DOHH2 (cell line): ENCODE data around the gene CCDC9.

Experiments
- EZH2phosphoT487 ChIP-seq: fragments of 200-600 bp; sonication (generic); IDR thresholded peaks from 2 replicates; pipeline ENCODE4 v1.6.1; 2017; ENCODE audit warnings: borderline replicate concordance, mild to moderate bottlenecking, antibody characterized with exemption, low read length, moderate library complexity, mixed read lengths
- TF ChIP-seq, protein P1 (sequence below): fragments of 200-600 bp; sonication (generic); IDR thresholded peaks from one replicate; pipeline ENCODE4 v1.5.1; 2014; ENCODE audit warnings: antibody characterized with exemption, mild to moderate bottlenecking, low read depth, low read length; ENCODE audit not compliant: poor library complexity, severe bottlenecking

DNA sequence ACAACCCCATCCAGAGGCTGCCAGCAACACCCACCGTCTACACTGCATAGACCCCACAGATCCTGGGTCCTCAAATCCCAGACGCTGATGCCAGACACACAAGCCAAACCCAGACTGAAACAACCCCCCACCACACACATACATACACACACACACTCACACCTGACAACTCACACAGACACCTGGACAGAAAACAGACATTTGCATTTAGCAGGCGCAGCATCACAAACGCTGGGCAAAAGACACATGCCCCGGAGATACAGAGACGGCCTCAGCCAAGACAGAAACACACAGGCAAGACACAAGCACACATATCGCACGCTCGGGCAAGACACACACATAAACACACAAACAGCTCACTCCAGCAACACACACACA is 26.7 kb upstream of the CCDC9 start:
- TF ChIP-seq, protein P1, sequence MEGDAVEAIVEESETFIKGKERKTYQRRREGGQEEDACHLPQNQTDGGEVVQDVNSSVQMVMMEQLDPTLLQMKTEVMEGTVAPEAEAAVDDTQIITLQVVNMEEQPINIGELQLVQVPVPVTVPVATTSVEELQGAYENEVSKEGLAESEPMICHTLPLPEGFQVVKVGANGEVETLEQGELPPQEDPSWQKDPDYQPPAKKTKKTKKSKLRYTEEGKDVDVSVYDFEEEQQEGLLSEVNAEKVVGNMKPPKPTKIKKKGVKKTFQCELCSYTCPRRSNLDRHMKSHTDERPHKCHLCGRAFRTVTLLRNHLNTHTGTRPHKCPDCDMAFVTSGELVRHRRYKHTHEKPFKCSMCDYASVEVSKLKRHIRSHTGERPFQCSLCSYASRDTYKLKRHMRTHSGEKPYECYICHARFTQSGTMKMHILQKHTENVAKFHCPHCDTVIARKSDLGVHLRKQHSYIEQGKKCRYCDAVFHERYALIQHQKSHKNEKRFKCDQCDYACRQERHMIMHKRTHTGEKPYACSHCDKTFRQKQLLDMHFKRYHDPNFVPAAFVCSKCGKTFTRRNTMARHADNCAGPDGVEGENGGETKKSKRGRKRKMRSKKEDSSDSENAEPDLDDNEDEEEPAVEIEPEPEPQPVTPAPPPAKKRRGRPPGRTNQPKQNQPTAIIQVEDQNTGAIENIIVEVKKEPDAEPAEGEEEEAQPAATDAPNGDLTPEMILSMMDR, result no peak
- no peak for TF ChIP-seq EZH2phosphoT487
